Right lobe of liver (tissue), 6 donors: ENCODE data around the gene SHC4. TPM values are rescaled to one million over a fixed set of nuclear protein-coding genes. Genes with fewer than 3 reads are reported as not detected.

Source experiments
- ATAC-seq, 4 donors: fragments of 200-7000 bp; cut with Tn5 transposase; one replicate each; pipeline ENCODE4 v1.9.1; 2020; ENCODE audit warnings: mild to moderate bottlenecking in 4 of 4, moderate library complexity in 4 of 4
- DNase-seq, 3 donors: peaks; one replicate each; pipeline ENCODE4 v3.0.0-alpha.2; 2020
- H3K27ac ChIP-seq, 3 donors: fragments of 200-600 bp; one replicate each; pipeline ENCODE4 v1.8.0; 2022
- H3K27me3 ChIP-seq, 2 donors: fragments of 200-600 bp; one replicate each; pipeline ENCODE4 v1.8.0; 2022
- H3K36me3 ChIP-seq, 4 donors: fragments of 200-600 bp; sonication (generic) in 1 of 4; one replicate each; pipeline versions ENCODE4 v1.5.1 to v1.8.0; 2017 to 2022; ENCODE audit warnings: control low read depth in 1 of 4
- H3K4me1 ChIP-seq, 4 donors: fragments of 200-600 bp; sonication (generic) in 1 of 4; one replicate each; pipeline versions ENCODE4 v1.5.1 to v1.8.0; 2017 to 2022; ENCODE audit warnings: control low read depth in 1 of 4
- H3K4me3 ChIP-seq, 3 donors: fragments of 200-600 bp; one replicate each; pipeline ENCODE4 v1.8.0; 2022
- H3K9me3 ChIP-seq, 4 donors: fragments of 200-600 bp; sonication (generic) in 1 of 4; one replicate each; pipeline versions ENCODE4 v1.5.1 to v1.8.0; 2017 to 2022; ENCODE audit warnings: control low read depth in 1 of 4
- POLR2A ChIP-seq: fragments of 450-650 bp; IDR thresholded peaks from one replicate; pipeline ENCODE4 v1.6.1; 2017; ENCODE audit warnings: antibody characterized with exemption, mild to moderate bottlenecking
- WGBS: methylation state at CpG from one replicate; pipeline ENCODE4 v1.1.6; 2018; ENCODE audit warnings: low coverage, low lambda C conversion rate; ENCODE audit not compliant: insufficient coverage; ENCODE audit errors: missing lambda C conversion rate; 5-methylcytosine and 5-hydroxymethylcytosine counted together
- intact Hi-C, 2 donors: fragments of 100-400 bp; cut with DNase I; formaldehyde crosslinking; loops; one replicate each; pipeline versions ENCODE4 v1.11.2 to v1.14.1; 2022
- total RNA-seq, 6 experiments: library from RNA; depleted of rRNA in 2 of 6; stranded (reverse); fragments of >200 nt in 2 of 6; fragmentation: NEBNext Ultra II Directional in 3 of 6; extraction: Animal tissue kit (Norgen Biotek cat#: 25700) in 3 of 6; gene quantifications; one replicate each; pipeline versions ENCODE4 v1.1.0 to v1.2.4, GENCODE V29; 2016 to 2023
- TF ChIP-seq, protein P1 (sequence below), 4 donors: fragments of 200-600 bp in 3 of 4; fragments of 450-650 bp in 1 of 4; IDR thresholded peaks; one replicate each; pipeline versions ENCODE4 v1.5.1 to v1.8.0; 2016 to 2022; ENCODE audit warnings: antibody characterized with exemption in 4 of 4, mild to moderate bottlenecking in 2 of 4
- donor health status: DM: no; HTN: yes; CAD: no.
- donor health status: DM: no; HTN: no; CAD: no.
- donor health status: DM: no; HTN: no; CAD: no.
- donor health status: DM: no; HTN: yes; CAD: no.
- donor health status: DM: no; HTN: yes; CAD: no.

SHC4 gene
- total RNA-seq, 6 experiments from 2014 or later: 0.04 to 0.87 (median 0.04) TPM; not detected in 3

DNA sequence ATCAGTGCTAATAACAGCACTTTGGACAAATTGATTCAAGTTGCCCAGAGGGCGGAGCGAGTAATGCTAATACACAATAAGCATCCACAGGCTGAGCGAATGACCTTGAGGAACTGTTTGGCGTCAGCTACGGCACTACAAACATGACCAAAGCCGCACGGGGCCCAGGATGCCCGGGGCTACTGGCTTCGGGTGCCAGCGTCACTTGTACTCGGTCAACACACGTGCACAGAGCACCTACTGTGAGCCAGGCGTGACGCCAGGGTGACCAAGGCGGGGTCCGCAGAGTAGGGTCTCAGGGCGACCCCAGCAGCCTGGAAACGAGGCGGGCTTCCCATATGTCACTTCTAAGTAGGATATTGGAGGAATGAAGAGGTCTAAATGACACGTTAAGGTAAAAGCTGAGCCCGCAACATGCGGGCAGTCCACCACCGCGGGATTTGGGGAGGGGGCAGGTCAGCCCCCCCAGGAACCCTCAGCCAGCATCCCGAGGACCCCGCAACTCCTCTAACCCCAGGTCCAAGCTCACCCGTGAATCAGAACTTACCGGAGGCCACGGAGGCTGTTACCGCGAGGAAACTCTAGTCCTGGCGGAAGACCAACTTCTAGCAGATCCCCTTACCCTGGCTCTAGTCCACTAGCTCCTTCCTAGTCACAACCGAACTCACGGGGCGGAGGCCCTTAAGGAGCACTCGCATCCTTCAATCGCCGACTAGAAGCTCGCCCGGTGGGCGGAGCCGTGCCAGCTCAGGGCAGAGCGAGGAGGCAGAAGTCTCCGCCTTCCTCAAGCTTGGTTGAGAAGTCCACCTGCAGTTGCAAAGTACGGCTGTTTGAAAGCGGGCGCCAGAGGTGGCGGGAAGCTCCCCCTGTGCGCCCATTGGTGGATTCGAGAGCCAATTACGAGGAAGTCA is 153.1 kb downstream of the SHC4 start, which contains the start of gene CEP152:
Gene CEP152, minus strand, starts transcription at position 656 of the 911 bp plus-strand sequence. CDS start 5,420 bp downstream, outside the sequence.
- no peak within 1 kb of the TSS for H3K27ac ChIP-seq
- intact Hi-C loops: no loop called here
- TF ChIP-seq, protein P1, sequence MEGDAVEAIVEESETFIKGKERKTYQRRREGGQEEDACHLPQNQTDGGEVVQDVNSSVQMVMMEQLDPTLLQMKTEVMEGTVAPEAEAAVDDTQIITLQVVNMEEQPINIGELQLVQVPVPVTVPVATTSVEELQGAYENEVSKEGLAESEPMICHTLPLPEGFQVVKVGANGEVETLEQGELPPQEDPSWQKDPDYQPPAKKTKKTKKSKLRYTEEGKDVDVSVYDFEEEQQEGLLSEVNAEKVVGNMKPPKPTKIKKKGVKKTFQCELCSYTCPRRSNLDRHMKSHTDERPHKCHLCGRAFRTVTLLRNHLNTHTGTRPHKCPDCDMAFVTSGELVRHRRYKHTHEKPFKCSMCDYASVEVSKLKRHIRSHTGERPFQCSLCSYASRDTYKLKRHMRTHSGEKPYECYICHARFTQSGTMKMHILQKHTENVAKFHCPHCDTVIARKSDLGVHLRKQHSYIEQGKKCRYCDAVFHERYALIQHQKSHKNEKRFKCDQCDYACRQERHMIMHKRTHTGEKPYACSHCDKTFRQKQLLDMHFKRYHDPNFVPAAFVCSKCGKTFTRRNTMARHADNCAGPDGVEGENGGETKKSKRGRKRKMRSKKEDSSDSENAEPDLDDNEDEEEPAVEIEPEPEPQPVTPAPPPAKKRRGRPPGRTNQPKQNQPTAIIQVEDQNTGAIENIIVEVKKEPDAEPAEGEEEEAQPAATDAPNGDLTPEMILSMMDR (IDR thresholded peaks at IDR 0.05): no peak
- no peak for TF ChIP-seq POLR2A
- 3% methylated on average over 7 of the region's 51 CpGs for WGBS
- H3K27me3 ChIP-seq: no peaks in the 10 kb centered on the region
- peak; percentile 98 to 99 (median 99) for DNase-seq
- H3K4me1 ChIP-seq: peaks cover 0 to 5% (median 0%) of the 10 kb centered on the region in 4 donors
- no peaks in the 10 kb centered on the region for H3K9me3 ChIP-seq
- H3K4me3 ChIP-seq: peak within 1 kb of the TSS; percentile 53 to 66 (median 60)
- ATAC-seq: peak; percentile 99 to 100 (median 99)
- no peaks in the 10 kb centered on the region for H3K36me3 ChIP-seq

DNA sequence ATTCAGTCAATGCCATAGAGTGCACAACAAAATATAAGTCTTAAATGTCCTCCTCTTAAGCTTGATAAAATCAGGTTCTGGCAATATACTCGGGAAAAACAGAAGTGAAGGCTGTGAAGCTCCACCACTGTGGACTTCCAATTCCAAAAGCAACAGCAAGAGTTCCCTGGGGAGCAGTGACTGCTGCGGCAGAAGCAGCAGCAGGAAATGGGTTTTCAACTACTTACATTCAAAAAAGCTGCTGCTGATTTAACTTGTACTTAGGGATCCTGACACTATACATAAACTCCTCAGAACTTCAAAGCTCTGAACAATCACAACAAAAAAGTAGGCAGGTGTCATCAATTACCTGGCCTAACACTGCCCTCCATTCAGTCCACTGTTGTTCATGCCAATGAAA is 157.6 kb downstream of the SHC4 start:
- intact Hi-C loops: no loop called here
- Histone ChIP-seq H3K27ac (no peak overlapping the region), H3K27me3 (no peaks in the 10 kb centered on the region), H3K4me1 (no peaks in the 10 kb centered on the region), H3K36me3 (no peaks in the 10 kb centered on the region), H3K4me3 (no peak overlapping the region), H3K9me3 (no peaks in the 10 kb centered on the region)
- WGBS: 56% methylated on average over 2 of the region's 2 CpGs
- DNase-seq (no peak), ATAC-seq (no peak)
- TF ChIP-seq POLR2A: no peak
- TF ChIP-seq, protein P1 (IDR thresholded peaks at IDR 0.05): no peak

DNA sequence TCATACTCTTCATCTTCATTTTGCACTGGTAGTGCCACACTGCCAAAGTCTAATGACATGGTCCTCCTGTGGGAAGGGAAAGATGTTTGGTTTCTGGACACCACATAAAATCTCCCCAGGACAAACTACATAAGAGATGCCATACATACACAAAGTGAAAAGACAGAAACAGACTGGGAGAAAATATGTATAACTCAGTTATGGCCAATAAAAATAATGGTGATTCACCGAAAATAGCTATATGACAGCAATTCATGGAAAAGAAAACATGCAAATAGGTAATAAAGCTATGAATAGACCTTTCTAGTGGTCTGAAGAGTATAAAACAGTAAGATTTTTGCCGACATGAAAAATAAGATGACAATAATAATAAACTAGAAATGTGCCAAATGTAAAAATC is 158.1 kb downstream of the SHC4 start:
- no peaks in the 10 kb centered on the region for H3K27me3 ChIP-seq
- no peak overlapping the region for H3K4me3 ChIP-seq
- WGBS: 100% methylated on average over 1 of the region's 2 CpGs
- H3K9me3 ChIP-seq: no peaks in the 10 kb centered on the region
- no peaks in the 10 kb centered on the region for H3K36me3 ChIP-seq
- intact Hi-C loops: no loop called here
- peaks cover 0 to 4% (median 0%) of the 10 kb centered on the region in 4 donors for H3K4me1 ChIP-seq
- H3K27ac ChIP-seq: no peak overlapping the region
- DNase-seq: no peak
- TF ChIP-seq, protein P1 (IDR thresholded peaks at IDR 0.05): no peak
- no peak for TF ChIP-seq POLR2A
- ATAC-seq: no peak

DNA sequence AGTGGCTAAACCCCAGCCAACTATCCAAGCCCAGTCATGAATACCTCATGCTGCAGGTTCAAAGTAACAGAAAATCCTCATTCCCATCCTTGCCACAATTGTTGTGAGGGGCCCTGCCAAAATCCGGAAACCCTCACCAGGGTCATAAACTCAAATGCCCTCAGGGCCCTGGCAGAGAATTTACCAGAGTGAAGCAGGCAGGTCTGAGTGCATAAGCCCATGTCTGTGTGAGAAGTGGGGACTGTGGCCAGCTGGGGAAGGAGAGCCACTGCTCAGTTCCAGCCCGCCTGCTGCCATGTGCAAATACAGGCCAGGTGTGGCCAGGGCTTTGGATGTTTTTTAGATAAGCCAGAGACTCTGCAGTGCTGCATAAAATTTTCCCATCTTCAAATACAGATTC is 159.8 kb downstream of the SHC4 start:
- Histone ChIP-seq H3K4me1 (peaks cover 0 to 11% (median 0%) of the 10 kb centered on the region in 4 donors), H3K4me3 (no peak overlapping the region), H3K27me3 (no peaks in the 10 kb centered on the region), H3K36me3 (no peaks in the 10 kb centered on the region), H3K27ac (no peak overlapping the region), H3K9me3 (no peaks in the 10 kb centered on the region)
- intact Hi-C loops: no loop called here
- DNase-seq (no peak), ATAC-seq (peak in 1 of 4 donors; percentile 39)
- TF ChIP-seq, protein P1 (IDR thresholded peaks at IDR 0.05): no peak
- no peak for TF ChIP-seq POLR2A
- WGBS: no CpG with 5 or more reads among the region's 2 CpGs
